PC-9 (cell line): ENCODE data around the gene MALRD1.

ENCODE experiments used
- CTCF ChIP-seq: fragments of 200-600 bp; sonication (generic); conservative IDR thresholded peaks from 2 replicates; pipeline ENCODE4 v1.6.1; 2017; ENCODE audit warnings: mixed run types, antibody characterized with exemption, mild to moderate bottlenecking, moderate library complexity
- EZH2 ChIP-seq: fragments of 200-600 bp; sonication (generic); IDR thresholded peaks from 2 replicates; pipeline ENCODE4 v1.8.0; 2017; ENCODE audit warnings: antibody characterized with exemption, low read depth

GRCh38 chr10:19411119-19411518 is 362.5 kb downstream of the MALRD1 start:
- TF ChIP-seq CTCF (no peak), EZH2 (no peak)
